ENCODE results near the gene DDX42. TPM values are rescaled to one million over a fixed set of nuclear protein-coding genes. Genes with fewer than 3 reads are reported as not detected.
A peak's percentile ranks its signal among the peaks of the same experiment; 100 is the strongest.

The DDX42 gene, protein sequence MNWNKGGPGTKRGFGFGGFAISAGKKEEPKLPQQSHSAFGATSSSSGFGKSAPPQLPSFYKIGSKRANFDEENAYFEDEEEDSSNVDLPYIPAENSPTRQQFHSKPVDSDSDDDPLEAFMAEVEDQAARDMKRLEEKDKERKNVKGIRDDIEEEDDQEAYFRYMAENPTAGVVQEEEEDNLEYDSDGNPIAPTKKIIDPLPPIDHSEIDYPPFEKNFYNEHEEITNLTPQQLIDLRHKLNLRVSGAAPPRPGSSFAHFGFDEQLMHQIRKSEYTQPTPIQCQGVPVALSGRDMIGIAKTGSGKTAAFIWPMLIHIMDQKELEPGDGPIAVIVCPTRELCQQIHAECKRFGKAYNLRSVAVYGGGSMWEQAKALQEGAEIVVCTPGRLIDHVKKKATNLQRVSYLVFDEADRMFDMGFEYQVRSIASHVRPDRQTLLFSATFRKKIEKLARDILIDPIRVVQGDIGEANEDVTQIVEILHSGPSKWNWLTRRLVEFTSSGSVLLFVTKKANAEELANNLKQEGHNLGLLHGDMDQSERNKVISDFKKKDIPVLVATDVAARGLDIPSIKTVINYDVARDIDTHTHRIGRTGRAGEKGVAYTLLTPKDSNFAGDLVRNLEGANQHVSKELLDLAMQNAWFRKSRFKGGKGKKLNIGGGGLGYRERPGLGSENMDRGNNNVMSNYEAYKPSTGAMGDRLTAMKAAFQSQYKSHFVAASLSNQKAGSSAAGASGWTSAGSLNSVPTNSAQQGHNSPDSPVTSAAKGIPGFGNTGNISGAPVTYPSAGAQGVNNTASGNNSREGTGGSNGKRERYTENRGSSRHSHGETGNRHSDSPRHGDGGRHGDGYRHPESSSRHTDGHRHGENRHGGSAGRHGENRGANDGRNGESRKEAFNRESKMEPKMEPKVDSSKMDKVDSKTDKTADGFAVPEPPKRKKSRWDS
- total RNA-seq: 56.7 TPM
- long read RNA-seq, full-length matches to known transcripts: 43 of 59 reads
- long read RNA-seq, partial matches to known transcripts: 15 of 59 reads
- long read RNA-seq, other reads (novel, unspliced or antisense): 1 of 59 reads

DNA sequence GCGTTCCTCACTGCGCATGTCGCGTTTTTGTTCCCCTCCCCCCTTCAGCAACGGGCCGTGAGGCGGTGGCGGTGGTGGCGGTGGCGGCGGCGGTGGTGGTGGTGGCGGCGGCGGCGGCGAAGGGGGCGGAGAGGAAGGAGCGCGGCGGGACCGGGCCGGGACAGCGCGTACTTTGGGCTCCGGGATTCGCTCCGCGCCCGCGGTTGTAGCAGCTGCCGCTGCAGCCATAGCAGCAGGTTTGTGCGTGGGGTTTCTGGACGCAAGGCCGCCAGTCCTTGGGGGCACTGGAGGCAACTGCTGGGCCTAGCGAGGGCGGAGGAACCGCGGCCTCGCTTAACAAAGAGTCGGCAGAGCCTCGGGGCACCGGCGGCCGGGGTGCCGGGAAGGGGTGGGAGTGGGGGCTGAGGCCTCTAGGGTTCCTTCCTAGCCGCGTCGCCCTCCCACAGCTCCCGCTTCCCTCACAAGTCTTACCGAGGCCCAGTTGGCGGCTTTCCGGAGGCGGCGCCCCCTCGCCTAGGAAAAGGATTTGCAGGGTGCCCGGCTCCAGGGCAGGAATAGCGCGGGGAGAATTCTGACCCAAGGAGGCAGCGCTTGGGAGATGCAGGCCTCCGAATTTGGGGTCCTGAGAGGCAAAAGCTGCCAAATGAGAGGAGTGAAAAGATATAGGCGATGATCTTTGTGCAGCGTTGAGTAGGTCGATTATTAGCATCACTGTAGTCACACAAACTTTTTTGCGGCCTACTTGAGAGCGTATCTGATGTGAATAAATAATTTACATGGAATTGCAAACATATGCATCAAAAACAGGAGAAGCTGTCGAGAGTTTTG is at the start of gene DDX42:
TSS of gene DDX42 (plus strand) at position 30 of the 828 bp plus-strand sequence. CDS start 12,880 bp downstream, outside the sequence.
- intact Hi-C loops (cut with micrococcal nuclease): no loop called here
- ATAC-seq (peak; percentile 14), DNase-seq (peak; percentile 91)

- intact Hi-C loops (cut with micrococcal nuclease): no loop called here
- ATAC-seq: no peak
- no peak for DNase-seq
Measured at GRCh38 chr17:63735691-63736090, 38.3 kb upstream of the DDX42 start.

- DNase-seq (no peak), ATAC-seq (no peak)
- intact Hi-C loops (cut with micrococcal nuclease): no loop called here
Measured at GRCh38 chr17:63740464-63741142, 33.4 kb upstream of the DDX42 start.

DNA sequence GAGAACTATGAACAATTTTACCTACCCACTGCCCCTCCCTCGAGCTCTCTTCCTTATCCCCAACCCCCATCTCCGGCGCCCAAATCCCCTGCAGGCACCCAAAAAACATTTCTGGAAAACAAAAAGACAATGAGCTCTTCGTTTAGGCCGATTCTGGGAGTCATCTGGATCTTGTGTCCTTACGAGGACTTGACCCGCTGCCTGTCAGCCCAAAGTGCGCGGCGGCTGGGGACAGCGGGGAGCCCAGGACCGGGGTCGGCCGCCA is 32.9 kb upstream of the DDX42 start:
- no peak for DNase-seq
- peak; percentile 50 for ATAC-seq
- intact Hi-C loops (cut with micrococcal nuclease): no loop called here

GRCh38 chr17:63741408-63742173 is 32.4 kb upstream of the DDX42 start, which contains the start of gene STRADA:
Gene STRADA, minus strand, starts transcription at chr17:63741799. Its CDS starts 13,430 bp downstream, at chr17:63728369.
- intact Hi-C loops (cut with micrococcal nuclease): no loop called here
- peak; percentile 99 for DNase-seq
- ATAC-seq: peak; percentile 100

- no peak for DNase-seq
- intact Hi-C loops (cut with micrococcal nuclease): no loop called here
- ATAC-seq: no peak
Measured at GRCh38 chr17:63751806-63752205, 22.2 kb upstream of the DDX42 start.

DNA sequence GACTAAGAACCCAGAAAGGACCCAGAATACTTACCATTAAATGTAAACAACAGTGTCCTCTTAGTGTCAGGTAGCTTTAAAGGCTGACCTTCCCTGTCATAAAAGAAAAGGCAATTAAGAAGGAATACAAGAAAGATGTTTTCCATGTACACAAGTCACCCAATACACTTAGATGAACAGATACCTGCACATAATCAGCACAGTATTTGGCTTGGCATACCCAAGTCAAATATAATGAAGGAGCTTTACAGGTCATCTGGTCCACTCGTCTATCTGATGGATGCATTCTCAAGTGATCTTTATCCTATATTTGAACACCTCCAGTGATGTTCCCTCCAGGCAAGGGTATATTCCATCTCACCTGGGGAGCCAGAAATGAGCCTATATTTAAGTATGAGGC is 21.3 kb upstream of the DDX42 start:
- intact Hi-C loops (cut with micrococcal nuclease): no loop called here
- DNase-seq (no peak), ATAC-seq (no peak)

GRCh38 chr17:63753215-63753614 is 20.8 kb upstream of the DDX42 start:
- intact Hi-C loops (cut with micrococcal nuclease): no loop called here
- no peak for ATAC-seq
- no peak for DNase-seq

DNA sequence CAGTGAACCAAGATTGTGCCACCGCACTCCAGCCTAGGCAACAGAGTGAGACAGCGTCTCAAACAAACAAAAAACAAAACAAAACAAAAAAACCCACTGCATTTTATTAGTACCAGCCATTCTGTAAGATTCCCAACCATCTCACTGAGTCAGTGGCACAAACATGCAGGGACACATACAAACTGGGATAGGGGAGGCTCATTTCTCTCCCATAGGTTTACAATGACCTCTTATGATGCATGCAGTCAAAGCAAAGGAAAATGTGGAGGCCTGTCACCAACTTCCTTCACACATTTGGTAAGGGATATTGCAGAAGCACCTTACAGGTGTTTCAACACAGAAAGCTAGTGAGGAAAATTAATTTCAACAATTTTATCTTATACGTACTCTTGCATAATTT is 19.9 kb upstream of the DDX42 start:
- DNase-seq (no peak), ATAC-seq (no peak)
- intact Hi-C loops (cut with micrococcal nuclease): no loop called here

GRCh38 chr17:63758428-63758827 is 15.5 kb upstream of the DDX42 start:
- no peak for ATAC-seq
- no peak for DNase-seq
- intact Hi-C loops (cut with micrococcal nuclease): no loop called here

- intact Hi-C loops (cut with micrococcal nuclease): no loop called here
- ATAC-seq: no peak
- no peak for DNase-seq
Measured at GRCh38 chr17:63760771-63761539, 13.0 kb upstream of the DDX42 start.

DNA sequence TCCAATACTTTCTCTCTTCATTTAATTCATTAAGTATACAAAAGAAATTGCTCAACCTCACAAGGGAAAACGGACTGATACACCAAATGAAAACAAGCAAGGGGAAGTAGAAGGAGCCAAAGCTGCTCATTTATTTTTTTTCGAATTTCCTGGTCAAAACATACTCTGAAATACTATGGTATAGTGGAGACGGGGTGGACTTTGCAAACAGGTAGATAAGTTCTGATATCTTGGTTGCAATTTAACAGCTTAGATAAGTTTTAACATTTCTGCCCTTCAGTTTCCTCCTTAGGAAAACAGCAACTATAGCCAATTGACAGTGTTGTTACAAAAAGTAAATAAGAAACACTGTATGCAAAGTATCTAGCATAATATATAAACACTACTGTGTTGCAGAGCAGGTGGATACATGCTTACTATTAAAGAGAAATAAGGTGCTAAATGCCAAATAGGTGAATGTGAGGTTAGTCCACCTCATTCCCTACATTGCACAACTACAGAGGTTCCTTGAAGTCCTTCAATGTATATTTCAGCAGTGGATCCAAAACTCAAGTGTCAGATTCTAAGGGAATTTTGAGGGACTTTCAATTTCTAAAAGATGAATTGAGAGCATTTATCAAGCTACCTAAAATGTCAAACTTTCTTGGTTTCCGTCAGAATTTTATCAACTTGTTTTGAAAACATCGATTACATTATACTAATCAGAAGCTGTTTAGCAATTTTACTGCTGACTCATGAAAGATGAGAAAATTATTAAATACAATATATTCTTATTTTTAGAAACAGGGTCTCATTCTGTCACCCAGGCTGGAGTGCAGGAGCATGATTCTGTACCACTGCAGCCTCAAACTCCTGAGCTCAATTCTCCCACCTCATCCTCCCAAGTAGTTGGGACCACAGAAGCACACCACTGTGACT is 11.6 kb upstream of the DDX42 start:
- no peak for ATAC-seq

DNA sequence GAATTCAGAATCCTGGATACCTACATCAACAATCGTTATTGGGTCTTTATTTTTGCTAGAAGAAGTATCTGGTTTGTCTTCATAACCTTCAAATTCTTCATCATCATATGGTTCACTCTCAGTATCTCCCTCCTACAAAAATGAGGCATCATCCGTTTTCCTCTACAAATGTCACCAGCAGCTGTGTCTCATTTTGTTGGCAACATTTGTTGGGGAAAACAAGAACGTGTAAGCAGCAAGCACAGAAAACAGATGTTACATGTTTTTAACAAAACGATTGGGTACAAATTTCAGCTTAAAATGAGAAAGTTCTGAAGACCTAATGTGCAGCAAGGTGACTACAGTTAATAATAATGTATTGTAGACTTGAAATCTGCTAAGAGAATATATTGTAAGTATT is 9.3 kb upstream of the DDX42 start:
- intact Hi-C loops (cut with micrococcal nuclease): no loop called here
- ATAC-seq (no peak), DNase-seq (no peak)

More for the DNA sequence above, 11.6 kb upstream of the DDX42 start:
- DNase-seq: no peak
- intact Hi-C loops (cut with micrococcal nuclease): no loop called here

GRCh38 chr17:63766754-63767153 is 7.2 kb upstream of the DDX42 start:
- no peak for ATAC-seq
- DNase-seq: no peak
- intact Hi-C loops (cut with micrococcal nuclease): no loop called here

- ATAC-seq (no peak), DNase-seq (no peak)
- intact Hi-C loops (cut with micrococcal nuclease): no loop called here
Measured at GRCh38 chr17:63768433-63768832, 5.5 kb upstream of the DDX42 start.

- no peak for ATAC-seq
- DNase-seq: no peak
- intact Hi-C loops (cut with micrococcal nuclease): no loop called here
Measured at GRCh38 chr17:63772801-63773271, 1.1 kb upstream of the DDX42 start.
